Activated CD4-positive, CD25-positive, alpha-beta regulatory T cell treated with anti-CD3 and anti-CD28 coated beads, Interleukin-2, amount 50 U/mL, for 72 hours (primary cell): Measurements from ENCODE around the gene IFI6.
"Not testable (repeated sequence)": the region's sequence is repeated elsewhere in the genome, so short reads cannot be mapped to it uniquely, and the experiment has no call there.

Experiments
- DNase-seq: peaks from one replicate; pipeline ENCODE4 v3.0.0; 2021

Gene IFI6, protein sequence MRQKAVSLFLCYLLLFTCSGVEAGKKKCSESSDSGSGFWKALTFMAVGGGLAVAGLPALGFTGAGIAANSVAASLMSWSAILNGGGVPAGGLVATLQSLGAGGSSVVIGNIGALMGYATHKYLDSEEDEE

DNA sequence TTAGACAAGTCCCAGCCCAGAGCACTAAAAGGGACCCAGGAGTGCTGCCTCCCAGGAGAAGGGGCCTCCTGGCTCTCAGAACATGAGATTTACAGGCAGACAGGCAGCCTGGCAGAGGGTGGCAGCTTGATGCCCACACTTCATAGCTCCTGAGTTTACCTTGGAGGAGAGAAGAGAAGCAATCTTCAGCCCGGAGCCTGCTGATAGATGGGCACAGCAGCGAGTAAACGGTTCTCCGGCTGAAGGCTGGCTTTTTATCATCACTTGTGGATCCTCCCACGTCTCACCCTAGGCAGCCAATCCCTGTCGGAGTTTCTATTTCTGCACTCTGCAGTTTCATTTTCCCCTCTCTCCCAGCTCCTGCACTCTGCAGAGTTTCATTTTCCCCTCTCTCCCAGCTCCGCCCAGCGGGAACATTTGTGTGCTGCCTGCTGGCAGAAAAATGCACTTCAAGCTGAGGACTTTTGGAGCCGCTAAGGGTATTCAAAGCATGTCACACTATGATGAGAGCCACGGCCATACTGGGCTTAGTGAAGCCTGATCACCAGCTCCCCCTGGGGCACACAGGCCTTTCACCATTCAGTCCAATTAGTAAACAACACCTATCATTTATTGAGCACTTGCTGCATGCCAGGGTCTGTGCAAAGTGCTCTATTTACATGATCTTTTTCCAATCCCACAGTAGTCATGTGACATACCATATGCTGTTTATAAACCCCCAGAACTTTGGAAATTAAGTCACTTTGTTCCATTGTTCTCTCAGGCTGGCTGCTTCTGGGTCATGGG, at the start of gene IFI6:
Gene IFI6 (minus strand): TSS at position 229 of the 786 bp plus-strand sequence. CDS start 2,878 bp downstream, outside the sequence.
- DNase-seq: peak; percentile 66

DNA sequence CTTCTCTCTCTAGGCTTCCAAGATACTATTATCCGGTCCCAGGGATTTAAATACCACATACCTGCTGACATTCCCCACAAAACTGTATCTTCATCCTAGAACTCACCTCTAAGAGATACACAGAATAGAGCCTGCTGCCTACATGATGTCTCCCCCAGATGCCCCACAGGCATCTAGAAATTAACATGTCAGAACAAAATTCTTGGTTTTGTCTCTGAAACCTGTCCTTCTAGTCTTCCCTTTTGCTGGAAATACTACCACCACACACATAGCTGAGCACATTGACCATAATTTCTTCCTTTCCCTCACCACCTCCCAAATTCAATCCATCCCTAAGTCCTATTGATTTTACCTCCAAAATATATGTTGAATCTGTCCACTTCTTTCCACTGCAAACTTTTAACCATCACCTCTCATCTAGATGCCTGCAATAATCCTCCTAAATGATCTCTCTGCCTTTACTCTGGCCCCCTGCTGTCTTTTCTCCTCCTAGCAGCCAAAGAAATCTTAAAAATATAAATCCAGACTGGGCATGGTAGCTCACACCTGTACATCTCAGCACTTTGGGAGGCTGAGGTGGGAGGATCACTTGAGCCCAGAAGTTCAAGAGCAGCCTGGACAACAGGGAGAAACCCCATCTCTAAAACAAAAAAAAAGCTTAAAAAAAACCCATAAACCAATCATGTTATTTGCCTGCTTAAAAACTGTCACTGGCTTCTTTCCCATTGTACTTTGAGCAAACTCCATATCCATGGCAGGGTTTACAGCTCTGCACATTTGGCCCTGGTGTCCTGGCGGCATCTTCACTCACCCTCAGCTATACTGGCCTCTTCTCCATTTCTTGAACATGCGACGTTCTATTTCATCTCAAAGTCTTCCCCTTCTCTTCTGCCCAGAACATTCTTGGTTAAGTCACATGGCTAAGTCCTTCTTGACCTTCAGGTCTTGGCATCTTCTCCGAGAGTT, 47.6 kb upstream of the IFI6 start:
- DNase-seq: no peak

DNA sequence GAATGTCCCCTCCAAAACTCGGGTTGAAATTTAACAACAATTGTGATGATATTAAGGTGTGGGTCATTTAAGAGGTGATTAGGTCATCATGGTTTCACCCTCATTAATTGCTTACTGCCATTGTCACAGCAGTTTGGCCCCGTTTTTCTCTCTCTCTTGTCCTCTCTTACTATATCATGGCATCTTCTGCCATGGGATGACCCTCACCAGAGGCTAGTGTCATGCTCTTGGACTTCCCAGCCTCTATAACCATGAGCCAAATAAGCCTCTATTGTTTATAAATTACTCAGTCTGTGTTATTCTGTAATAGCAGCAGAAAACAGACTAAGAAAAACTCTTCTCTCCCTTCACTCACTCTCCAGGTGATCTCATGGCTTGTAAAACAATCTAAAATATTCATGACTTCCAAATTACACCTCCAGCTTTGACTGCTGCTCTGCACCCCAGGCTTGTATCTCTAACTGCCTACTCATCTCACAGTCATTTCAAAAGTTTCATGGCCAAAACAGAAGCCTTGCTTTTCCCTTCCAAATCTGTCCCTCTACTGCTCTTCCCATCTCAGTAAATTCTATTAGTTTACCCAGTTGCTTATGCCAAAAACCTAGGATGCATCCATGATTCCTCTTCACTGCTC, 44.4 kb upstream of the IFI6 start:
- DNase-seq: no peak

DNA sequence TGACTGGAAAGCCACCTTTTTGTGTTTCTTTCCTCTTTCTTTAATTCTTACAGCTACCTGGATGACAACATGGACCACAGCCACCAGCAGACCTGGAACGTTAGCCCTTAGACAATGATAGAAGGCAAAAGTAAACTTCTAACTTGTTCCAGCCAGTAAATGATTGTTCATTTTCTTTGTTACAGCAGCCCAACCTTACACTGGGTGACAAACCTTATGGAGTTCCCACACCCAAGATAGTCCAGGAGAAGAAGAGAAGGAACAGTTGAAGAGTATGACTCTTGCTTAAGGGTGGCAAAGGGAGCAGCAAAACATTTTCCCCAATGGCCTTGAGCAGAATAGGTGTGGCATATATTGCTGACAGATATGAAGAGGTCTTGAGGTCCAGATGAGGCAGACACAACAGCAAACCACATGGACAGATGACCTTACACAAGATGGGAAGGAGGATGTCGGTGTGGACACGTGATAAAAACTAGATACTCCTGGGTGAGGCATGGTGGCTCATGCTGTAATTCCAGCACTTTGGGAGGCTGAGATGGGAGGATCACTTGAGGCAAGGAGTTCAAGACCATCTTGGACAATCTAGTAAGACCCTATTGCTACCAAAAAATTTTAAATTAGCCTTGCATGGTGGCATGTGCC, 42.0 kb upstream of the IFI6 start:
- no peak for DNase-seq

DNA sequence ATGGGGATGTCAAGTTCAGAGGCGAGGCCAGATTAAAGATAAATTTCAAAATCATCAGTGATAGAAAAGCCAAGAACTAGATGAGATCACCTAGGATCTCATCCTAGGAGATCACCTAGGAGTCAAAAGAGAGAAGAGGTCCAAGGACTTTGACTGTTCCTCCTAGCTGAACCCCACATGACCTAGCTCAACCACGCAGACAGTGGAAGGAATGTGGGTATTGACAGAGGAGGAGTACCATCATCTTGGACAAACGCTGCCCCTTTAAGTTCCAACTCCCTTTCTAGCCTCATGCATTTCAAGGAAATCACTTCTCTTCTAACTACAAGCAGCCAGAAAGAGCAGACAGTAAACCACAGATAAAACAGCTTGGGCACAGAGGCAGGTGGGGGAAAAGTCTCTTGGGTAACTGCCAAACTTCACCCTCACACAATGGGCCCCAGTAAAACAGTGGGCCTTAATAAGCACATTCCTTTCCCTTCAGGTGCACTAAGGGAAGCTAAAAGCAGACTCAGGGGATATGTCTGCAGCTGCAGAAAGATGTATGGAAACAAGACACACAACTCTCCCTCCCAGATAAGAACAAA, 41.2 kb upstream of the IFI6 start:
- DNase-seq: no peak

DNA sequence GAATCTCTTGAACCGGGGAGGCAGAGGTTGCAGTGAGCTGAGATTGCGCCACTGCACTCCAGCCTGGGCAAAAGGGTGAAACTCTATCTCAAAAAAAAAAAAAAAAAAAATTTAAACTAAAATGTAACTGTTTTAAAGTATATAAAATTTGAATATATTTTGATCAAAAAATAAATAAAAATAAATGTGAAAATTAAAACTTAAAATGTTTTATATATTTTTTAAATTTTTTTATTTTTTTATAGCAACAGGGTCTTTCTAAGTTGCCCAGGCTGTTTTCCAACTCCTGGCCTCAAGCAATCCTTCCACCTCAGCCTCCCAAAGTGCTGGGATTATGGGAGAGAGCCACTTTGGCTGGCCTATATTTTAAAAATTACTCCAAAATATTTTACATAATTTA, 38.6 kb upstream of the IFI6 start:
- DNase-seq: no peak

DNA sequence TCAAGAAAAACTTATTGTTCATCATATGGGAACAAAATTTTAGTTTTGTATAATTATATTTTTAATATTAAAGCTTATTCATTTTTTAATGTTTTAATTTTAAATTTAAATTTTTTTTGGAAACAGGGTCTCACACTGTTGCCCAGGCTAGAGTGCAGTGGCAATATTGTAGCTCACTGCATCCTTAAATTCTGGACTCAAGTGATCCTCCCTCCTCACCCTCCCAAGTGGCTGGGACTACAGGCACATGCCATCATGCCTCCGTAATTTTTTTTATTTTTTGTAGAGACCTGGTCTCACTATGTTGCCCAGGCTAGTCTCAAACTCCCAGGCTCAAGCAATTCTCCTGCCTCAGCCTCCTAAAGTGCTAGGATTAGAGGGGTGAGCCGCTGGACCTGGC, 33.6 kb upstream of the IFI6 start:
- no peak for DNase-seq

DNA sequence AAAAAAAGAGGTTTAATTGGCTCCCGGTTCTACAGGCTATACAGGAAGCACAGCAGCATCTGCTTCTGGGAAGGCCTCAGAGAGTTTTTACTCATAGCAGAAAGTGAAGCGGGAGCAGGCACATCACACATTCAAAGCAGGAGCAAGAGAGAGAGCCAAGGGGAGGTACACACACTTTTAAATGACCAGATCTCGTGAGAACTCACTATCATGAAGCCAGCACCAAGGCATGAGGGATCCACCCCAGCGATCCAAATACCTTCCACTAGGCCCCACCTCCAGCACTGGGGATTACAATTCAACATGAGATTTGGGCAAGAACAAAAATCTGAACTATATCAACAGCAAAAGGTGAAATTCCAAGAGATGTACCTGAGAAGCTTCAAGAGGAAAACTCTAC, 33.0 kb upstream of the IFI6 start:
- DNase-seq: no peak

DNA sequence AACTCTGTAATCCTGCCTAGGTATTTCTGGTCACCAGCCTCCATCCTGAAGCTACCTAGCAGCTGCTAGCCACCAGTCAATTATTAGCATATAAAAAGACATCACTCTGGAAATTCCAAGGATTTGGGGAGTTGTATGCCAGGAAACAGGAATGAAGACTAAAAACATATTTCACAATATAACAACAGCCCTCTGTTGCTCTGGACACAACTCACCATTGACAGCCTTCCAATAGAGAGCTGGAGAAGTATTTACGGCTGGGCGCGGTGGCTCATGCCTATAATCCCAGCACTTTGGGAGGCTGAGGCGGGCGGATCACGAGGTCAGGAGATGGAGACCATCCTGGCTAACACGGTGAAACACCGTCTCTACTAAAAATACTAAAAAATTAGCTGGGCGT, 24.8 kb upstream of the IFI6 start:
- not testable (repeated sequence) for DNase-seq

DNA sequence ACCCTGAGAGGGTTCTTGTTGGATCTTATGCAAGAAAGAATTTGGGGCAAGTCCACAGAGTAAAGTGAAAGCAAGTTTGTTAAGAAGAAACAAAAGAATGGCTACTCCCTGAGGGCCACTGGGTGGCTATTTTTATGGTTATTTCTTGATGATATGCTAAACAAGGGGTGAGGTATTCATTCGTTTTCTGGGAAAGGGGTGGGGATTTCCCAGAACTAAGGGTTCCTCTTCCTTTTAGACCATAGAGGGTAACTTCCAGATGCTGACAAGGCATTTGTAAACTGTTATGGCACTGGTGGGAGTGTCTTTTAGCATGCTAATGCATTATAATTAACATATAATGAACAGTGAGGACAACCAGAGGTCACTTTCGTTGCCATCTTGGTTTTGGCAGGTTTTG, 18.2 kb upstream of the IFI6 start:
- DNase-seq: no peak

DNA sequence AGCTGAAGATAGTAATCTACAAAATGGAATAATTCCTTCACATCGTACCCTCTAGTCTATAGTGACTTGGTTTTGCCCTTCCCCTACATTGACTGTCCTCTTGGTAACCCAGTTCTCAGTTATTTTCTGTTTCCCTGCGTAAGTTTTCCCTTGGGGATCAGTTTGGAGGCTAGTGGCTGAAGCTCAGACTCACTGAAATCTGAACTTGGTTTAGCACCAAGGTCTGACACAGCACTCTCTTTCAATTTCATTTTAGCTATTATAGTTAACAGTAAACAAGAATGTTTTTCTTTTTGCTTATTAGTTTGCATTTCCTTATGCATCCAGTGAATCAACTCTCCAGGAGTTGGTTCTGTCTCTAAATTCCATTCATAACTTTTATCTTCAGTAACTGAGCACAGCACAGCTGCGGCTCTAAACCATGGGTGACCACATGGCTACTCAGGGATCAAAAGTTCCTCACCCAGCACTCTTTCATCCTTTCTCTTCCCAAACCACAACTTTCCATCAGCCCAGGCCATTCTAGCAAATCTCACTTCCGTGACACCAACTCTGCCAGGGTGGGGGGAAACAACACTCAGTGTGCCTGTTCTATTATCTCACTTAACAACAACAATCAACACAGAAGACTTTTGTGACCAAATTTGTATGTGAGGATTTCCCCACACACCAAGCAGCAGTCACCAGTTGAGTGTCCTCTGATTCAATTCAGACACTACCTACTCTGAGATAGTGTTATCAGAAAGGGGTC, 17.6 kb upstream of the IFI6 start:
- no peak for DNase-seq

DNA sequence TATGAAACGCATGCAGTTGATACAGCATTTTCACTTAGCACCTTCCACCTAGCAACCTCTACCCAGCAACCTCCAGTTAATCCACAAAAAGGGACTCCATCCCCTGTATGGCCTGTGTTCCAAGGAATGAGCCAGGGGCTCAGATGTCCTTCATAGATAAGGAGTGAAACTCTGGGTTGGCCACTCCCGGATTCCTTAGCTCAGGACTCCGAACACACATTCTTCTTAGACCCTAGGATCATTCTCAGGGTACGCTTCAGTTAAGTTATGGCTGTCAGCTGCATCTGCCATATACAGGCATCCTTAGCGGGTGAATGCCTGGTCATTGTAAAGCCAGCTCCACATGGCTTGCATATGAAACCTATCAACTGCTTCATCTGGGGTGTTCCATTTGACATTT, 15.9 kb upstream of the IFI6 start:
- no peak for DNase-seq

DNA sequence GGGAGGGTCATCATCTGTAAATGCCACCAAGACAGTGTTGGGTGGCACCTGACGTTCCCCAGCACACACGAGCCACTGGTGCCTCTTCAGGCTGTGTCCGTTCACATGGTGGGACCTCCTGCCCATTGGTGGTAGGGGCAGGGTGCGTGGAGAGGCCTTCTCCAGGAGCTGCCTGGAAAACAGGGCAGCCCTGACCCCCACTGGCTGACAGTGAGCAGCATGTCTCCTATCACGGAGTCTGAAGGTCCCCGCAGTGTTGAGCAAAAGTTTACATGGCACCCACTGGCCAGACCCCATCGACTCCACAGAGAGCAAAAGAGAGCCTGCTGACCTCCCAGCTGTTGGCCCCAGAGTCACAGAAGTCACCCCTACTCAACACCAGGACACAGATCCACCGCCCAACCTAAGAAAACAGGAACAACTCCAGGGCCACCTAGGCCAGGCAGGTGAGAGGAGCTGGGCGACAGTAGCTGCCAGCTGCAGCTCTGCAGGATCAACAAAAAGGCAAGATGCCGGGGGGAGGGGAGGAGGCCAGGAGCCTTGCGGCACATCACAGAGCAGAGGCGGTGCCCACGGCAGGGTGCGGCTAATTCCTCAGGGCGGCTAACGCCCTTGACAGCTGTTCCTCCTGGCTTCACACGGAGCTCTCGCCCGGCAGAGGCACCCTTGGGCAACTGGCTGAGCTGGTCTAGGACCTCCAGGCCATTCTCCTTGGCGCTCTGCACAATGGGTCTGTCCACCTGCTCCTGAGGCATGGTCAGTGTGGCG, 14.4 kb upstream of the IFI6 start:
- DNase-seq: no peak

DNA sequence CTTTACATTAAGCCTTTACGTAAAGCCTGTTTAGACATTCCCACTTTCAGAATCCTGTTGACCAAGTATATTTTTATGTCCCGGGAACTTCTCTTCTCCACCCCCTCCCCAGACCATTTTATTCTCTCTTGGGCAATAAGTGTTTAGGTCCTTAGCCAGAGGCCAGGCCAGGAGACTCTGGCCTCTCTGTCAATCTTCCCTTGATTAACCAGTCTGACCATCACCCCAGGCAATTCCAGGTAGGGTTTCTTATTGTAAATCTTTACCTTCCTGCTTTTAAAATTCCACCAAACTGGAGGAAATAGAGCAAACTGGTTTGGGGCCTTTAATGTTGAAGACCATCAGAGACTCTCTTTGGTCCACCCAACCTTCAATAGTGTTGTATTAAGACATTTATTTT, 12.2 kb upstream of the IFI6 start:
- no peak for DNase-seq

DNA sequence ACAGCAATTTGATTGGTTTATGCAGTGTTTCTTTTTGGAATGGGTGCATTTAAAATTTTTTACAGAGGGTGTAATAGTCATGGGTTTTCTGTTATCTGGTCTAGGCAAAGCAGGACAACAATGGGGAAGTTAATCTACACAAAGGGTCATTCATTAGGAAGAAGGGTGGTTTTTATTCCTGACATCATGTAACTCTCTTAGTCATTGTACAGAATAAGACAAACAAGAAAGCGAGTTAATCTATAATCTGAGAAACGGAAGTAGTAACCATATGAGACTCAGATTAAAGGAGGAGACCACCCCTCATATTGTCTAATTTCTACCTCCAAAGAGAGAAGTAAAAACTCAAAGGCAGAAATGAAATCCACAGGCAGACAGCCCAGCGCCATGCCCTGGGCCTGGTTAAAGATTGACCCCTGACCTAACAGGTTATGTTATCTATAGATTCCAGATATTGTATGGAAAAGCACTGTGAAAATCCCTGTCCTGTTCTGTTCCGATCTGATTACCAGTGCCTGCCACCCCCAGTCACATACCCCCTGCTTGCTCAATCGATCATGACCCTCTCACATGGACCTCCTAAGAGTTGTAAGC, 10.5 kb upstream of the IFI6 start:
- DNase-seq: no peak

DNA sequence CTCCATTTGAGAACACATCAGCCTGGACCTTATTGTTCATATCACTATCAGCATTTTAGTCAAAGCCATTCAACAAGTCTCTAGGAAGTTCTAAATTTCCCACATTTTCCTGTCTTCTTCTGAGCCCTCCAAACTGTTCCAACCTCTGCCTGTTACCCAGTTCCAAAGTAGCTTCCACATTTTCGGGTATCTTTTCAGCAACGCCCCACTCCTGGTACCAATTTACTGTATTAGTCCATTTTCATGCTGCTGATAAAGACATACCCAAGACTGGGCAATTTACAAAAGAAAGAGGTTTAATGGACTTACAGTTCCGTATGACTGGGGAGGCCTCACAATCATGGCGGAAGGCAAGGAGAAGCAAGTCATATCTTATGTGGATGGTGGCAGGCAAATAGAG, 9.6 kb upstream of the IFI6 start:
- not testable (repeated sequence) for DNase-seq

DNA sequence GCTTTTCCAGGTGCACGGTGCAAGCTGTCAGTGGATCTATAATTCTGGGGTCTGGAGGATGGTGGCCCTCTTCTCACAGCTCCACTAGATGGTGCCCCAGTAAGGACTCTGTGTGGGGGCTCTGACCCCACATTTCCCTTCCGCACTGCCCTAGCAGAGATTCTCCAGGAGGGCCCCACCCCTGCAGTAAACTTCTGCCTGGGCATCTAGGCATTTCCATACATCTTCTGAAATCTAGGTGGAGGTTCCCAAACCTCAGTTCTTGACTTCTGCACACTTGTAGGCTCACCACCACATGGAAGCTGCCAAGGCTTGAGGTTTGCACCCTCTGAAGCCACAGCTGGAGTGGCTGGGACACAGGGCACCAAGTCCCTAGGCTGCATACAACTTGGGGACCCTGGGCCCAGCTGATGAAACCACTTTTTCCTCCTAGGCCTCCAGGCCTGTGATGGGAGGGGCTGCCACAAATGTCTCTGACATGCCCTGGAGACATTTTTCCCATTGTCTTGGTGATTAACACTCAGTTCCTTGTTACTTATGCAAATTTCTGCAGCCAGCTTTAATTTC, 8.3 kb upstream of the IFI6 start:
- DNase-seq: not testable (repeated sequence)

DNA sequence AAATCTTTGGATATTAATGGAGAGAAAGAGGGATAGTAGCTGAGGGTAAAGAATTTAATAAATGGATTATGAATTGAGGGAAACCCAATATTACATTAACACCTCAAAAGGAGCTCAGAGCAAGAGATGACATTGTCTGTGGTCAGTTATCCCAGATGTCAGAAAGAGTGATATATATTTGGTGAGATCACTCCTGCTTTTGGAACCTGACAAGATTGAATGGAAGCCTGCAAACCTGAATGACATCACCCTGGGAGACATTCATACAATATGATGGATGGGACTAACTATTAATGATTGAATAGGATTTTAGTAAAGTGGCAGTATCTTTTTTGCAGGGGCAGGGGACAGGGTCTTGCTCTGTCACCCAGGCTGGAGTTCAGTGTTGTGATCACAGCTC, 6.8 kb upstream of the IFI6 start:
- DNase-seq: no peak

DNA sequence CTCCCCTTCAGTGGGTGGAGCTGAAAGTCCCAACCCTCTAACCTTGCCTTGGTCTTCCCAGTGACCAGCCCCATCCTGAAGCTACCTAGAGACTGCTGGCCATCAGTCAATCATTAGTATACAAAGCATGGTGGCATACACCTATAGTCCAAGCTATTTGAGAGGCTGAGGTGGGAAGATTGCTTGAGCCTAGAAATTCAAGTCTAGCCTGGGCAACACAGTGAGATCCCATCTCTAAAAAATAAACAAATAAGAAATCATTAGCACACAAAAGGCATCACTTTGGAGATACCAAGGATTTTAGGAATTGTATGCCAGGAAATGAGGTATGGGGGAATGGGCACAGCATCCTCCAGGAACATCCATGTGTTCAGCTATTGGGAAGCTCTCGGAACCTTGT, 4.4 kb upstream of the IFI6 start:
- DNase-seq: no peak

DNA sequence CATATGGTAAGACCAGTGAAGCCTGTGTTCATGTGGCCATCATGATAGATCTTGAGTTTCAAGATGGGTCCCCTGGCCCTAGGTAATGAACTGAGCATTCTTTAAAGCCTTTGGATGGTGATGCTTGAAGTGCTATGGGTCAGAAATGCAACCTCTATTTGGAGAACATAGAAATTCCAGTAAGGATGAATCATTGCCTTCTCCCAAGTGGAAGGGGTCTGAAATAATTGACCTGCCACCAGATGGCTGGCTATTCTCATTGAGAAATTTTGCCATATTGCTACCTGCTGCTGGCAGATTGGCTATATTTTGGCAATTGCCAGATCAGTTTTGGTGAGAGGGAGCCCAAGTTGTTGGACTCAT, 739 bp upstream of the IFI6 start:
- no peak for DNase-seq
